Measurements from ENCODE around the gene LRP2. TPM values are rescaled to one million over a fixed set of nuclear protein-coding genes. Genes with fewer than 3 reads are reported as not detected.

LRP2 gene
- polyA plus RNA-seq, 3 donors = not detected

GRCh38 chr2:169265591-169265990 is 96.7 kb downstream of the LRP2 start:
- peaks cover 0 to 5% (median 0%) of the 10 kb centered on the region in 7 donors for H3K9me3 Mint-ChIP-seq
- H3K4me3 ChIP-seq (replicated peaks in 1 of 3; ENCODE audit: low read depth in 2 of 3, low read length in 3 of 3) = no peak overlapping the region
- no peak overlapping the region for H3K27ac ChIP-seq (ENCODE audit: low read depth in 1 of 2, low read length in 2 of 2)
- no peak overlapping the region for H3K4me3 Mint-ChIP-seq
- peak overlapping the region in 2 of 7 donors; percentile 10 to 58 for H3K27ac Mint-ChIP-seq
- no peaks in the 10 kb centered on the region for H3K79me2 ChIP-seq (ENCODE audit: insufficient read depth, low read length)
- H3K9ac ChIP-seq (ENCODE audit: insufficient read depth, low read length, poor library complexity, severe bottlenecking) = no peak overlapping the region
- no peaks in the 10 kb centered on the region for H3K9me3 ChIP-seq (replicated peaks in 1 of 2; ENCODE audit: control insufficient read depth in 1 of 2, insufficient read depth in 1 of 2, low read length in 2 of 2)
- no peaks in the 10 kb centered on the region for H4K20me1 ChIP-seq (ENCODE audit: insufficient read depth, low read length)
- peak overlapping the region; percentile 21 for H3K4me2 ChIP-seq (replicated peaks; ENCODE audit: extremely low read depth, low read length, poor library complexity, severe bottlenecking)
- no peak for TF ChIP-seq CTCF (IDR thresholded peaks at IDR 0.05)
- H3K27me3 ChIP-seq (ENCODE audit: control insufficient read depth in 2 of 2, insufficient read depth in 2 of 2, low read length in 2 of 2) = no peaks in the 10 kb centered on the region
- no peak for DNase-seq
- H3K4me1 ChIP-seq (ENCODE audit: control insufficient read depth in 1 of 2, insufficient read depth in 2 of 2, low read length in 2 of 2) = peaks cover 12 to 16% of the 10 kb centered on the region in 2 donors
- peaks cover 20% of the 10 kb centered on the region for H3K4me1 Mint-ChIP-seq
- intact Hi-C loops (cut with micrococcal nuclease) = no loop called here
- H3K36me3 ChIP-seq (replicated peaks in 1 of 2; ENCODE audit: control insufficient read depth in 1 of 2, insufficient read depth in 2 of 2, low read length in 2 of 2) = no peaks in the 10 kb centered on the region
- no peak overlapping the region for H2AFZ ChIP-seq (ENCODE audit: insufficient read depth, low read depth, low read length, poor library complexity, severe bottlenecking)
- no peaks in the 10 kb centered on the region for H3K36me3 Mint-ChIP-seq
- 56% methylated on average over 1 of the region's 1 CpG for WGBS (ENCODE audit: insufficient coverage)
- H3K27me3 Mint-ChIP-seq (ENCODE audit: low read depth in 3 of 3) = peaks cover 0 to 1% (median 0%) of the 10 kb centered on the region in 3 donors

- no peak overlapping the region for H3K27ac Mint-ChIP-seq
- H3K36me3 Mint-ChIP-seq = no peaks in the 10 kb centered on the region
- intact Hi-C loops (cut with micrococcal nuclease) = no loop called here
- Histone ChIP-seq H3K4me2 (replicated peaks; ENCODE audit: extremely low read depth, low read length, poor library complexity, severe bottlenecking) (no peak overlapping the region), H3K4me3 (replicated peaks in 1 of 3; ENCODE audit: low read depth in 2 of 3, low read length in 3 of 3) (no peak overlapping the region), H3K9me3 (replicated peaks in 1 of 2; ENCODE audit: control insufficient read depth in 1 of 2, insufficient read depth in 1 of 2, low read length in 2 of 2) (no peaks in the 10 kb centered on the region), H2AFZ (ENCODE audit: insufficient read depth, low read depth, low read length, poor library complexity, severe bottlenecking) (no peak overlapping the region), H3K36me3 (replicated peaks in 1 of 2; ENCODE audit: control insufficient read depth in 1 of 2, insufficient read depth in 2 of 2, low read length in 2 of 2) (no peaks in the 10 kb centered on the region), H3K27me3 (ENCODE audit: control insufficient read depth in 2 of 2, insufficient read depth in 2 of 2, low read length in 2 of 2) (no peaks in the 10 kb centered on the region), H3K4me1 (ENCODE audit: control insufficient read depth in 1 of 2, insufficient read depth in 2 of 2, low read length in 2 of 2) (peaks cover 7 to 10% of the 10 kb centered on the region in 2 donors), H3K9ac (ENCODE audit: insufficient read depth, low read length, poor library complexity, severe bottlenecking) (no peak overlapping the region), H3K79me2 (ENCODE audit: insufficient read depth, low read length) (no peaks in the 10 kb centered on the region), H3K27ac (ENCODE audit: low read depth in 1 of 2, low read length in 2 of 2) (no peak overlapping the region), H4K20me1 (ENCODE audit: insufficient read depth, low read length) (no peaks in the 10 kb centered on the region)
- H3K27me3 Mint-ChIP-seq (ENCODE audit: low read depth in 3 of 3) = peaks cover 0 to 1% (median 0%) of the 10 kb centered on the region in 3 donors
- peaks cover 12% of the 10 kb centered on the region for H3K4me1 Mint-ChIP-seq
- TF ChIP-seq CTCF (IDR thresholded peaks at IDR 0.05) = no peak
- no peak for DNase-seq
- no peak overlapping the region for H3K4me3 Mint-ChIP-seq
- H3K9me3 Mint-ChIP-seq = peaks cover 0 to 5% (median 0%) of the 10 kb centered on the region in 7 donors
Observed at GRCh38 chr2:169260846-169261642, 101.3 kb downstream of the LRP2 start.
